Tibial nerve (tissue), 4 donors: ENCODE data around the gene ASIC4.

Source experiments
- EP300 ChIP-seq, 2 donors: sonication (generic); formaldehyde crosslinking; IDR thresholded peaks; one replicate each; pipeline ENCODE4 v1.6.1; 2017; ENCODE audit warnings: antibody characterized with exemption in 2 of 2, mild to moderate bottlenecking in 1 of 2
- POLR2A ChIP-seq, 2 donors: fragments of 450-650 bp; IDR thresholded peaks; one replicate each; pipeline ENCODE4 v1.6.1; 2017; ENCODE audit warnings: antibody characterized with exemption in 2 of 2, mild to moderate bottlenecking in 2 of 2, moderate library complexity in 2 of 2
- TF ChIP-seq, protein P1 (sequence below), 5 experiments: fragments of 200-600 bp in 3 of 5; fragments of 450-650 bp in 2 of 5; sonication (generic) in 3 of 5; IDR thresholded peaks; one replicate each; pipeline ENCODE4 v1.5.1; 2016 to 2019; ENCODE audit warnings: antibody characterized with exemption in 5 of 5, mild to moderate bottlenecking in 3 of 5, moderate library complexity in 2 of 5

- TF ChIP-seq, protein P1, sequence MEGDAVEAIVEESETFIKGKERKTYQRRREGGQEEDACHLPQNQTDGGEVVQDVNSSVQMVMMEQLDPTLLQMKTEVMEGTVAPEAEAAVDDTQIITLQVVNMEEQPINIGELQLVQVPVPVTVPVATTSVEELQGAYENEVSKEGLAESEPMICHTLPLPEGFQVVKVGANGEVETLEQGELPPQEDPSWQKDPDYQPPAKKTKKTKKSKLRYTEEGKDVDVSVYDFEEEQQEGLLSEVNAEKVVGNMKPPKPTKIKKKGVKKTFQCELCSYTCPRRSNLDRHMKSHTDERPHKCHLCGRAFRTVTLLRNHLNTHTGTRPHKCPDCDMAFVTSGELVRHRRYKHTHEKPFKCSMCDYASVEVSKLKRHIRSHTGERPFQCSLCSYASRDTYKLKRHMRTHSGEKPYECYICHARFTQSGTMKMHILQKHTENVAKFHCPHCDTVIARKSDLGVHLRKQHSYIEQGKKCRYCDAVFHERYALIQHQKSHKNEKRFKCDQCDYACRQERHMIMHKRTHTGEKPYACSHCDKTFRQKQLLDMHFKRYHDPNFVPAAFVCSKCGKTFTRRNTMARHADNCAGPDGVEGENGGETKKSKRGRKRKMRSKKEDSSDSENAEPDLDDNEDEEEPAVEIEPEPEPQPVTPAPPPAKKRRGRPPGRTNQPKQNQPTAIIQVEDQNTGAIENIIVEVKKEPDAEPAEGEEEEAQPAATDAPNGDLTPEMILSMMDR (IDR thresholded peaks at IDR 0.05), result no peak
- no peak for TF ChIP-seq POLR2A (IDR thresholded peaks at IDR 0.05)
- TF ChIP-seq EP300 (IDR thresholded peaks at IDR 0.05), result no peak
Measured at GRCh38 chr2:219549619-219550018, 35.3 kb downstream of the ASIC4 start.
